ENCODE data around the gene TTC16.

Gene TTC16

GRCh38 chr9:127773981-127774380 lies 58.1 kb downstream of the TTC16 start:
- in situ Hi-C loops (cut with MboI; ENCODE audit: low sequenced_read_pairs, unreplicated experiment), result no loop called here
- DNase-seq (ENCODE audit: low spot score), result no peak
- TF ChIP-seq CTCF (IDR thresholded peaks at IDR 0.05; ENCODE audit: borderline replicate concordance, control extremely low read depth, extremely low read depth, insufficient read depth, missing control alignments), result no peak

GRCh38 chr9:127776195-127776923 lies 60.5 kb downstream of the TTC16 start:
- TF ChIP-seq CTCF (IDR thresholded peaks at IDR 0.05; ENCODE audit: borderline replicate concordance, control extremely low read depth, extremely low read depth, insufficient read depth, missing control alignments), result no peak
- in situ Hi-C loops (cut with MboI; ENCODE audit: low sequenced_read_pairs, unreplicated experiment), result no loop called here
- DNase-seq (ENCODE audit: low spot score), result peak; percentile 85

- no peak for TF ChIP-seq CTCF (IDR thresholded peaks at IDR 0.05; ENCODE audit: borderline replicate concordance, control extremely low read depth, extremely low read depth, insufficient read depth, missing control alignments)
- DNase-seq (ENCODE audit: low spot score), result no peak
- in situ Hi-C loops (cut with MboI; ENCODE audit: low sequenced_read_pairs, unreplicated experiment), result no loop called here
These were observed 61.0 kb downstream of the TTC16 start for GRCh38 chr9:127776924-127777289.

GRCh38 chr9:127777368-127777980 lies 61.6 kb downstream of the TTC16 start:
- no peak for TF ChIP-seq CTCF (IDR thresholded peaks at IDR 0.05; ENCODE audit: borderline replicate concordance, control extremely low read depth, extremely low read depth, insufficient read depth, missing control alignments)
- no peak for DNase-seq (ENCODE audit: low spot score)
- in situ Hi-C loops (cut with MboI; ENCODE audit: low sequenced_read_pairs, unreplicated experiment), result no loop called here

- TF ChIP-seq CTCF (IDR thresholded peaks at IDR 0.05; ENCODE audit: borderline replicate concordance, control extremely low read depth, extremely low read depth, insufficient read depth, missing control alignments), result no peak
- in situ Hi-C loops (cut with MboI; ENCODE audit: low sequenced_read_pairs, unreplicated experiment), result no loop called here
- DNase-seq (ENCODE audit: low spot score), result peak; percentile 64
These were observed 62.6 kb downstream of the TTC16 start, which contains the start of gene SH2D3C for GRCh38 chr9:127778280-127779135. TSS of gene SH2D3C (minus strand) at chr9:127778666. CDS start at chr9:127778627, 39 bp downstream.

- TF ChIP-seq CTCF (IDR thresholded peaks at IDR 0.05; ENCODE audit: borderline replicate concordance, control extremely low read depth, extremely low read depth, insufficient read depth, missing control alignments), result no peak
- DNase-seq (ENCODE audit: low spot score), result peak; percentile 67
- in situ Hi-C loops (cut with MboI; ENCODE audit: low sequenced_read_pairs, unreplicated experiment), result no loop called here
These were observed 63.5 kb downstream of the TTC16 start for GRCh38 chr9:127779136-127779981.
